Epithelial cell of esophagus (primary cell): ENCODE data around the gene PRAMEF18.
"Not testable (repeated sequence)": the region's sequence is repeated elsewhere in the genome, so short reads cannot be mapped to it uniquely, and the experiment has no call there.

ENCODE experiments used
- DNase-seq: peaks from one replicate; pipeline ENCODE4 v3.0.0; 2010; ENCODE audit warnings: low read depth
- H3K4me3 ChIP-seq: 2 replicates; pipeline ENCODE4 v1.5.1; 2011; ENCODE audit warnings: mild to moderate bottlenecking, low read length, control low read depth
- CTCF ChIP-seq: IDR thresholded peaks from 2 replicates; pipeline ENCODE4 v1.5.1; 2011; ENCODE audit warnings: low read depth, mild to moderate bottlenecking, low read length, control low read depth, inconsistent platforms; ENCODE audit not compliant: insufficient read depth; ENCODE audit errors: missing control alignments

Gene PRAMEF18

DNA sequence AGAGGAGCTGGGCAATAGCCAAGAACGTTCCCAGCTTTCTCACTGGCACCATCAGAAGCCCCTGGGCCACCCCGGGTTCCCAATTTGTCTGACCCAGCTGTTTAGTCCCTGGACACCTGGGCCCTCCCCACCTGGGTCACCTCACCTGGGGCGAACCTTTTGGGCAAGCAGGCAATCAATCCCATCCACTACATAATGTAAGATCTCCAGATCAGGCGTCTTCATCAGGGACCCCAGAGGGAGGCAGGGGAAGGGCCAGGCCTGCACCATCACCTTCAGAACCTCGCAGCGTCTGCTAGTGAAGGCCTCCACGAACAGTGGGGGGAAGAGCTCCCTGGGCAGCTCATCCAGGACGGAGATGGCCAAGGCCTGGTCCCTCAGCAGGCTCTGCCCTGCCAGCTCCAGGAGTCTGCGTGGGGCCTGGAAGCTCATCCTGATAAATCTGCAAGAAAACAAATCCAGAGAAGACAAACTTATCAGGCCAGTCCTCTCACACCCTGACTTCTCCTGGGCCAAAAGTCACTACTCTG, at the start of gene PRAMEF18:
PRAMEF18 (minus strand) TSS at position 480 of the 530 bp plus-strand sequence; CDS start at position 432, 48 bp downstream.
- DNase-seq, H3K4me3 ChIP-seq: not testable (repeated sequence)

- H3K4me3 ChIP-seq, DNase-seq: not testable (repeated sequence)
Observed at GRCh38 chr1:13265124-13265523, 39.2 kb upstream of the PRAMEF18 start.

DNA sequence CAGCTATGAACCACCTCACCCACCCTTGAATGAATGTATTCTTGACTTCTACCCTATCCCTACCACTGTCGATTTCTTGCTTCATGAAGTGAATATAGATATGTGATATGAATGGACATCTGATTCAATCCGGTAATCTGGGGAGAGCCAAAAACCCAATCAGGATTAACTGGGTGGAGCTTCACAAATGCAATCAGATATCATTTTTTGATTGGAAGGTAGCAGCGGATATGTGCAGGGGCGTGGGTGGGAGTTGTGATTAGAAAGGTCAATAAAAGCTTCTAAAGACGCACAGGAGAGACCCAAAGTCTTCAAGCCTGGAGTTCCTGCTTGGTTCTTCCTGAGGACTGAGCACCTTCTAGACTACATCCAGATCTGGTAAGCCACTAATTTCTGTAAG, 27.9 kb upstream of the PRAMEF18 start, which contains the start of gene PRAMEF5:
PRAMEF5 (plus strand) TSS at position 301 of the 400 bp plus-strand sequence. CDS start 5,071 bp downstream, outside the sequence.
- DNase-seq, H3K4me3 ChIP-seq: not testable (repeated sequence)

- not testable (repeated sequence) for H3K4me3 ChIP-seq, DNase-seq
Observed at GRCh38 chr1:13247122-13247521, 21.2 kb upstream of the PRAMEF18 start.

DNA sequence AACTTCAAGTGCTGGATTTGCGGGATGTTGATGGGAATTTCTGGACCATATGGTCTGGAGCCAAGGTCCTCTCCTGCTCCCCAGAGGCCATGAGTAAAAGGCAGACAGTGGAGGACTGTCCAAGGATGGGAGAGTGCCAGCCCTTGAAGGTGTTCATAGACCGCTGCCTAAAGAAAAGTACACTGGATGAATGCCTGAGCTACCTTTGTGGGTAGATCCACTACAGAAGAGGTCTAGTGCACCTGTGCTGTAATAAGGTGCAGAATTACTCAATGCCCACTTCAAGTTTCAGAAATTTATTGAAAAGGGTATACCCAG, 20.6 kb upstream of the PRAMEF18 start:
- not testable (repeated sequence) for DNase-seq, H3K4me3 ChIP-seq

- not testable (repeated sequence) for H3K4me3 ChIP-seq, DNase-seq
Observed at GRCh38 chr1:13245841-13246553, 20.0 kb upstream of the PRAMEF18 start.

DNA sequence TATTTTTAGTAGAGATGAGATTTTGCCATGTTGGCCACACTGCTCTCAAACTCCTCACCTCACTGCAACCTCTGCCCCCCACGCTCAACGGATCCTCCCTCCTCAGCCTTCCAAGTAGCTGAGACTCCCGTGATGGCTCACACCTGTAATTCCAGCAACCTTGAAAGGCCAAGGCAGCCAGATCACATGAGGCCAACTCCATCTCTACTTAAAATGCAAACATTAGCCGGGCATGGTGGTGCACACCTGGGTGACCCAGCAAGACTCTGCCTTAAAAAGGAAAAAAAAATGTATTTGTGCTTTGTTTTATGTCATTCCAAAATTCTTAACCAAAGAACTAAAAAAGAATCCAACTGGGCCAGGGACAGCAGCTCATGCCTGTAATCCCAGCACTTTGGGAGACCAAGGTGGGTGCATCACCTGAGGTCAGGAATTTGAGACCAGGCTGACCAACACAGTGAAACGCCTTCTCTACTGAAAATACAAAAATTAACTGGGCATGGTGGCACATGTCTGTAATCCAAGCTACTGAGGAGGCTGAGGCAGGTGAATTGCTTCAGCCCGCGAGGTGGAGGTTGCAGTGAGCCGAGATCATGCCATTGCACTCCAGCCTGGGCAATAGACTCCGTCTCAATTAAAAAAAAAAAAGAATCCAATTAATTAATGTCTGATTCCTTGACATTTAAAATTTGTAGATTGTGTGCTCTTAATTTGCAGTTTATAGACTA, 17.7 kb upstream of the PRAMEF18 start:
- not testable (repeated sequence) for H3K4me3 ChIP-seq, DNase-seq

GRCh38 chr1:13239633-13240032, 13.7 kb upstream of the PRAMEF18 start:
- DNase-seq, H3K4me3 ChIP-seq: not testable (repeated sequence)

DNA sequence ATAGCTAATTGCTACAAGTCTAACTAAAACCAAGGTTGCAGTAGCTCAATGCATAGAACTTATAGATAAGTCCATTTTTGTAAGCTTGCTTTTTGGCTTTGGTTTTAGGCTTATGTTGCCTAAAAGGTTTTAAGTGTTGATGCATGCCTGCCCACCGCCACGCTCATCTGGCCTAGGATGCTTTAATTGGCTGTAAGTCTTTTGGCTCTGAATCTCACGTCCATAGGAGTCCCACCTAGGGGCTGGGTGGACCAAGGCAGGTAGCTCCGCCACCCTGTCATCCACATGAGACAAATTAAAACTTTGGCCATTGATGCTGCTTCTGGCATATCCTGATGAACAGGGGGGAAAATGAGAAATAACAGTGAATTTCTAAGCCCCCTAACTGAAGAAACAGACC, 11.6 kb upstream of the PRAMEF18 start:
- DNase-seq, H3K4me3 ChIP-seq: not testable (repeated sequence)

DNA sequence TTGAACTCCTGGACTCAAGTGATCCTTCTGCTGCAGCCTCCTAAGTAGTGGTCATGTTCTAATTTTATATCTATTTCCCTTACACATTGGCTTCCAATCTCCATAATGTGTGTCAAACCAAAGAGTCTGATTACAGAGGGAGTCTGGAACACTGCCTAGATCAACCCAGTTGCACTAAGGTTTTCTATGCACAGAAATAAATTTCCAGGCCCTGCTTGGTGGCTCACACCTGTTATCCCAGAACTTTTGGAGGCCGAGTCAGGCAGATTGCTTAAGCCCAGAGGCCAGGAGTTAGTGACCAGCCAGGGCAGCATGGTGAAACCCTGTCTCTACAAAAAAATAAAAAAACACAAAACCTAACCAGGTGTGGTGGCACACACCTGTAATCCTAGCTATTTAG, 8.1 kb upstream of the PRAMEF18 start:
- not testable (repeated sequence) for DNase-seq, H3K4me3 ChIP-seq

DNA sequence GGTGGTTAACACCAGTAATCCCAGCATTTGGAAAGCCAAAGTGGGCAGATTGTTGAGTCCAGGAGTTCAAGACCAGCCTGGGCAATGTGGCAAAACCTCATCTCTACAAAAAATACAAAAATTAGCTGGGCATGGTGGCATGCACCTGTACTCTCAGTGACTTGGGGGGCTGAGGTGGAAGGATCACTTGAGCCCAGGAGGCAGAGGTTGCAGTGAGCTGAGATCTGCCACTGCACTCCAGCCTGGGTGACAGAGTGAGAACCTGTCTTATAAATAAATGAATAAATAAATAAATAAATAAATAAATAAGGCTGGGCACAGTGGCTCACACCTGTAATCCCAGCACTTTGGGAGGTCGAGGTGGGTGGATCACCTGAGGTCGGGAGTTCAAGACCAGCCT, 6.1 kb upstream of the PRAMEF18 start:
- not testable (repeated sequence) for DNase-seq, H3K4me3 ChIP-seq

DNA sequence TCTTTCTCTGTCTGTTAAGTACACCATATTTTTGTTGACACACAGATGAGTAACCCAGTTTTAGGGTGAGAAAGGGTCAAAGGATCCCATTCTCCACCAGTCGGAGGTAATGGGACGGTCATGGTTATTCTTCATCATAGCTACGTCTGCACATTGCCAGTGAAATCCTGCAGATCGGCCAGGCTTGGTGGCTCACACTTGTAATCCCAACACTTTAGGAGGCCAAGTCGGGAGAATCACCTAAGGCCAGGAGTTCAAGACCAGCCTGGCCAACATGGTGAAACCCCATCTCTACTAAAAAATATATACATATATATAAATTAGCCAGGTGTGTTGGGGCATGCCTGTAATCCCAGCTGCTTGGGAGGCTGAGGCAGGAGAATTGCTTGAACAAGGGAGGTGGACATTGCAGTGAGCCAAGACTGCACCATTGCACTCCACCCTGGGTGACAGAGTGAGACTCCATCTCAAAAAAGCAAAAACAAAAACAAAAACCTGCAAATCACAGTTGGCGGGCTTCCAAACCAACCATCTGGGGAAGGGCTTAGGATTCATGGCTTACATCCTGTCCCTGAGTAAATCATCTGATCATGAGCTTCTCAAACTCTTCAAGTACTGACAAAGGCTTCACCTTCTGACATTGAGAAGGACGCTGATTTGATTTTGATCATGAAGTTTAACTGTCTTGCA, 5.3 kb upstream of the PRAMEF18 start:
- not testable (repeated sequence) for H3K4me3 ChIP-seq, DNase-seq

DNA sequence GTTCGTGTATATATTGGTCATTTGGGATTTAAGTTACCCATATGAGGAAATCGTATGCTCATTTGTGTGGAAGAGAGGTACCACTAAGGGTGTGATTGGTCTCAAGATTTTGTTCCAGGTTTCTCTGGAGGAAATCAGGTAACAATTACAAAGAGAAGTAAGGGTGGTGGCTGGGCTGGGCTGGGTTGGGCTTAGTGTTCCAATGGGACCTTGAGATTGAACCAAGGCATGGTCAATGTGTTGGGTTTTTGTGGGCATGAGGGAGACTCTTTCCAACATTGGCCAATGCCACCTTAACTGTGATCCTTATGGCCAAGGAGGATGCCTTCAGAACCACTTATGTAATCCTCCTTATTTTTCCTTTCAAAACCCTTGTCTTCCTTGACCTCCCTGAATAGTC, 4.6 kb upstream of the PRAMEF18 start:
- H3K4me3 ChIP-seq, DNase-seq: not testable (repeated sequence)

DNA sequence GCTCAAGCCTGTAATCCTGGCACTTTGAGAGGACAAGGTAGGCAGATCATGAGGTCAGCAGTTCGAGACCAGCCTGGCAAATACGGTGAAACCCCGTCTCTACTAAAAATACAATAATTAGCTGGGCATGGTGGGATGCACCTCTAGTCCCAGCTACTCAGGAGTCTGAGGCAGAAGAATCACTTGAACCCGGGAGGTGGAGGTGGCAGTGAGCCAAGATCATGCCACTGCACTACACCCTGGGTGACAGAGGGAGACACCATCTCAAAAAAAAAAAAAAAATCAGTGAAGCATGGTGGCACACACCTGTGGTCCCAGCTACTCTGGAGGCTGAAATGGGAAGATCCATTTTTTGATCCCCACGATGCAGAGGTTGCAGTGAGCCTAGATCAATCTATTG, 4.1 kb upstream of the PRAMEF18 start:
- H3K4me3 ChIP-seq, DNase-seq: not testable (repeated sequence)

- no peak for TF ChIP-seq CTCF
- no peak for DNase-seq
- H3K4me3 ChIP-seq, result no peak overlapping the region
Observed at GRCh38 chr1:13228343-13228781, 2.4 kb upstream of the PRAMEF18 start.

- H3K4me3 ChIP-seq, DNase-seq: not testable (repeated sequence)
Observed at GRCh38 chr1:13227271-13228055, 1.5 kb upstream of the PRAMEF18 start.
